ENCODE measurements around the gene NOBOX.
A peak's percentile ranks its signal among the peaks of the same experiment; 100 is the strongest.
"Not testable (repeated sequence)": the region's sequence is repeated elsewhere in the genome, so short reads cannot be mapped to it uniquely, and the experiment has no call there.

The NOBOX gene

DNA sequence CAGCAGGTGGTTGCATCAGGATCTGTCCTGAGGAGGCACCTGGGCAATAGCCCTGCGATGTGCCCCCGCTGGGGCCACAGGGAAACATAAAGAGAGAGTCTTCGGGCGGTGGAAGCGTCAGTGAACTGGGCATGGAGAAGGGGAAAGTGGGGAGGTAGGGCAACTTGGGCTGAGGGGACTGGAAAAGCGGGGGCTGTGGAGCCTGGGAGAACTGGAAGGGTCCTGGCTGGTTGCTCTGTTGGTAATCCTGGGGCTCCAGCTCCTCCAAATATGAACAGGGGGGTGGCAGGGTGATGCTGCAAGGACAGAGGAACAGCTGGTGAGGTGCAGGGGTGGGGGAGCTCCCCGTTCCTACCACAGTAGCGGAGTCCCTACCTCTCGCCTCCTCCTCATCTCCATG lies 5.2 kb downstream of the NOBOX start:
- H3K27ac ChIP-seq = no peak overlapping the region
- DNase-seq (ENCODE audit: low read depth, low spot score) = no peak

DNA sequence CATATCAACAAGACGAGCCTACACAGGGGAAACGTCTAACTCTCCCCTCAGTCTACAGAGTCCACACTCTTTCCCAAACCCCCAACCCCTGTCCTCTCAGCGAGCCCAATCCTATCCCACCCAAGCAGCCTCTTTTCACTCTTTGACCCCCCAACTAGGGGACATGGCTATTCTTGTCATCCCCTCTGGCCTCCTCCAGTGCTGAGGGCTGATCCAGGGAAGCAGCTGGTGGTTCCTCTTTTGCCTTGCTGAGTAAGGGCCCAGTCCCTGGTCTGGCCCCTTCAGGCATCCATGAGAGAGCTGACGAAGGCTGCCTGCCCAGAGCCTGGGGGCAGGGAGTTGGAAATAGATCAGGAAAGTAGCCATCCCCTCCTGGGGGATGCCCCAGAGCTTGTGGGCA lies 6.4 kb downstream of the NOBOX start:
- no peak for DNase-seq (ENCODE audit: low read depth, low spot score)
- H3K27ac ChIP-seq = no peak overlapping the region

DNA sequence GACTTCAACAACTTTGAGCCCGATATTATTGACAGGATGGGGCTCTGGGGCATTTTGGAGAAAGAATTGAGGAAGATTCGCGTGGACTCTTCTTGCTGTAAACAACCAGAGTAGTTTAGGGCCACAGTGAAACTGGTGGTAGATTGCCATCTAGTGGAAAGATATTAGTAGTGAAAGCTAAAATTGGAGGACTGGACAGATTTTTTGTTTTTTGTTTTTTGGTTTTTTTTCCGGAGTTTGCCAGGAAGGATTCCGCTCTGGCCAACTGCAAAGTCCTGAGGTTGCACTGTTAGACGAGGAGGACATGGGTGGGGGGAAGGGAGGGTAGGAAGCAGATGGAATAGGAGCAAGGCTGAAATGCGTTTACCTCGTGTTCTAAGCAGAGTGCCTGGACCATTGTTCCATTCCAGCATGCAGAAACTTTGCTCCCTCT lies 11.7 kb downstream of the NOBOX start:
- no peak for DNase-seq (ENCODE audit: low read depth, low spot score)
- H3K27ac ChIP-seq = no peak overlapping the region

DNA sequence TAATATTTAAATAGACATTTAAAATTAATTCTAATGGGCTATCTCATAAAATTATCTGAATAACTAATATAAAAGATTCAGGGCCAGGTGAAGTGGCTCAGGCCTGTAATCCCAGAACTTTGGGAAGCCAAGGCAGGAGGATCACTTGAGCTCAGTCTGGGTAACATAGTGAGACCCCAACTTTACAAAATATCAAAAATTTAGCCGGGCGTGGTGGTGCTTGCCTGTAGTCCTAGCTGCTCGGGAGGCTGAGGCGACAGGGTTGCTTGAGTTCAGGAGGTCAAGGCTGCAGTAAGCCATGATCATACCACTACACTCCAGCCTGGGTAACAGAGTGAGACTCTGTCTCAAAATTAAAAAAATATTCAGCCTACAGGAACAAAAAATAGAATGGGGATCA lies 12.5 kb downstream of the NOBOX start:
- no peak overlapping the region for H3K27ac ChIP-seq
- no peak for DNase-seq (ENCODE audit: low read depth, low spot score)

DNA sequence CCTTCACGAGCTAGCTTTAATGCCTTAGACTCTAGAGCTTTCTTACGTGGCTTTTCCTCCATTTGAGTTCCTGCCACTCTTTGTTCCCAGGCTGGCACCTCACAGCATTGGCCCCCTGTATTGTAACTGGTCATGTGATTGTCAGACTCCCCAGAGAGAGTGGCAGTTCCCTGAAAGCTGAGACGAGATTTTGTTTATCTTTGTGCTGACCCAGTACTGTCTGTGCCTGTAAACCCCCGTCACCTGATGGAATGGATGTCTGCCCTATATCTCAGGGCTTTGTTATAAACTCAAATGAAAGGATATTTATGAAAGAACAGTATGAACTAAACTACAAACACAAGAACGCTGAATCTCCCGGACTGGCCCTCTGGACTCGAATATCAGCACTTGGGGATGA lies 13.0 kb downstream of the NOBOX start:
- DNase-seq (ENCODE audit: low read depth, low spot score) = no peak
- H3K27ac ChIP-seq = no peak overlapping the region

DNA sequence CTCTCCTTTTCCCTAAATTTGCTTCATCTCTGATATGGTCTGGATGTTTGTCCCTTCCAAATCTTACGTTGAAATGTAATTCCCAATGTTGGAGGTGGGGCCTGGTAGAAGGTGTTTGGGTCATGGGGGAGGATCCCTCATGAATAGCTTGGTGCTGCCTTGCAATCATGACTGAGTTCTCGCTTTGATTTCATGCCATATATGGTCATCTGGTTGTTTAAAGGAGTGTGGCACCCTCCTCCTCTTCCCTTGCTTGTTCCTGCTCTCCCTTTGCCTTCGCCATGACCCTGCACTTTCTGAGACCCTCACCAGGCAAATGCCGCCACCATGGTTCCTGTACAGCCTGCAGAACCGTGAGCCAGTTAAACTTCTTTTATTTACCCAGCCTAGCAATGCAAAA lies 14.5 kb downstream of the NOBOX start:
- no peak for DNase-seq (ENCODE audit: low read depth, low spot score)
- no peak overlapping the region for H3K27ac ChIP-seq

DNA sequence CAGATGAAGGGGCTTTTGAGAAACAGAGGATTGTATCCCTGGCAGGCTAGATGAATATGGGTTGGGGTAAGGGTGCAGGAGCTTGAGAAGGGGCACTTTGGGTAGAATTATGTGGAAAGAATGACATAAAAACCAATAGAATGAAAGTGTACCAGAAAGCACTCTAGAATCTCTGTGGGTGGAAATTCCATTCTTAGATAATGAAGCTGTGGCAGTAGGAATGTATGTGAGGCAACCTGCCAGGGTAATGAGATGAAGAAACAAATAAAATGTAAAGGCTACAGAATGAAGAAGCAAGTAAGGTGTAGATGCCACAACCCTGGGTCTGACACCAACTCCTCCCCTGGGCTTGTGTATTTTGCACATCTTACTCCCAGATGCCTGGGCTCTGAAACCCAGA lies 16.8 kb downstream of the NOBOX start:
- no peak for DNase-seq (ENCODE audit: low read depth, low spot score)
- no peak overlapping the region for H3K27ac ChIP-seq

DNA sequence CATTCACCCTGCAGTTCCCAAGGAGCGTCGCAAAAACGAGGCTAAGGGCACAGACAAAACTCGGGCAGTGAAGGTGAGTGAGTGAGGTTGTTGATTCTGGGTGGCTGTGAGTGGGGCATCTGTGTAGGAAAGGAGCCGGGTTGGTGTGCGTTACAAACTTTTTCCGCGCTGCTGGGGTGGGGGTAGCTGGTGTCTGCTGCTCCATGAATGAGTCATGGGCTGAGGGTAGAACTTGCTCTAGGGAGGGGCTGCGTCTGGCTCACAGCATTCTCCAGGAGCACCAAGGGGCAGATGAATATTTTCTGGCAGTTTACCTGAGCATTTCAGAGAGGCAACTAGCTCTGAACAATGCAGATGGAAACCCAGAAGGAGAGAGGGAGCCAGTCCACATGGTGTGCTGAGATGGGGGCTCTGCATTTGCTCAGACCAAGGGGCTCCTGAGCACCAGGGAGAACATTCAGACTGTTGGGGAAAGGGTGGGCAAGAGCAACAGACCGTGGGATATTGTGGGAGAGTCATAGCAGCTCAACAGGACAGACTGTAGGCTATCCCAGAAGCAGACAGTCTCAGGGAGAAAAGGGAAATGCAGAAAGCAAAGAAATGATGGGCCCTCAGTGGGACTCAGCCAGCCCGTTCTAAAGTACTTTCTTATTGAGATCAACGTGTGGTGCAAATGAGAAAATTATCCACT lies 18.8 kb downstream of the NOBOX start:
- no peak for DNase-seq (ENCODE audit: low read depth, low spot score)
- peak overlapping the region; percentile 40 for H3K27ac ChIP-seq

DNA sequence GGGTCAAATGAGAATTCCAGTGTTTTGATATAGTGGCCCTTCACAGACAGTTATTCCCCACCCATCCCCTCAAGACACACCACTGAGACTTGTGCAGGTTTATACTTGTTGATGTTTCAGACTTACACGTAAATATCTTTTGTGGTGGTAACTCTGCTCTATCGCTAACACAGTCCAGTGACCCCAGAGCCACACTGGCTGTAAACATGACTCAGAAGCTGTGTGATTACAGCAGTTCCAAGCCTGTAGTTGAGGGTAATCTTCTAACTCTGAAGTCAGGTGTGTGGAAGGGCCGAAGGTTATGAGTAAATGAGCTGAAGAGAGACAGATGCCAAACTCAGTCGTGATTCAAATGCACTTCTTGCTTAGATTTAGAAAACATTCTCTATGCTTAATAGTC lies 19.4 kb downstream of the NOBOX start:
- H3K27ac ChIP-seq = peak overlapping the region; percentile 40
- DNase-seq (ENCODE audit: low read depth, low spot score) = no peak

DNA sequence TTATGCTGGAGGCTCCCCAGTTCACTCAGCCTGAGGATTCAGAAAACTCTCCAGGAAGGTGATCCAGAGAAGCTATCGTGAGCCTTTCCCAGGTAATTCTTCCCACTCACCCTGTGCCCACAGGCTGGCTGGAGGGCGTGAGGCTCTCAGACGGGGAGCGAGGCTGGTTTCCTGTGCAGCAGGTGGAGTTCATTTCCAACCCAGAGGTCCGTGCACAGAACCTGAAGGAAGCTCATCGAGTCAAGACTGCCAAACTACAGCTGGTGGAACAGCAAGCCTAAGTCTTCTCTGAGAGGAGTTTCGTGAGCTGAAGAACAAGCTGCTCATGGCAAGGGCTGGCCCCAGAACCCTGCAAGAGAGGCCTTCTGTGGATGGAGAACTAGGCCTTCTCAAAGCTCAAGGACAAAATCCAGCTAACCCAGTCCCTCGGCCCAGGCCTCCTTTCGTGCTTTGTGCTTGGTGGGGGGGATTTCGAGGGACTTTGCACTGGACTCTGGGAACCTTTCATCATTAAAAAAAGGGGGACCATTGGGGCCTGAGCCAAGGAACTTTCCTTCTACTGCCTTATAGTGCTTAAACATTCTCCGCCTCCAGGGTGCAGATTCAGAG lies 23.6 kb downstream of the NOBOX start:
- no peak for DNase-seq (ENCODE audit: low read depth, low spot score)
- H3K27ac ChIP-seq = no peak overlapping the region

DNA sequence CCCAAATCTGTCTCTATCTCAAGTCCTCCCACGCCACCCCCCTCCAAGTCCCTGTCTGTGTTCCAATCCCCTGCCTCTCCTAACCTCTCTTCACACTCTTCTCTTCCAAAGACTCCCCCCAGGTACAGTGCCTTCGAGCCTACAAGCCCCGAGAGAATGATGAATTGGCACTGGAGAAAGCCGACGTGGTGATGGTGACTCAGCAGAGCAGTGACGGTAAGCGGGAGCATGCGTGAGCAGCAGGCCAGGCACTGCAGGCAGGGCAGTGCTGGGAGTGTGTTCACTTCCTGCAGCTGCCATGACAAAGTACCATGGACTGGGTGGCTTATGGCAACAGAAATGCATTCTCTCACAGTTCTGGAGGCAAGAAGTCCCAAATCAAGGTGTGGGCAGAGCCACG lies 24.8 kb downstream of the NOBOX start:
- no peak overlapping the region for H3K27ac ChIP-seq
- DNase-seq (ENCODE audit: low read depth, low spot score) = no peak

DNA sequence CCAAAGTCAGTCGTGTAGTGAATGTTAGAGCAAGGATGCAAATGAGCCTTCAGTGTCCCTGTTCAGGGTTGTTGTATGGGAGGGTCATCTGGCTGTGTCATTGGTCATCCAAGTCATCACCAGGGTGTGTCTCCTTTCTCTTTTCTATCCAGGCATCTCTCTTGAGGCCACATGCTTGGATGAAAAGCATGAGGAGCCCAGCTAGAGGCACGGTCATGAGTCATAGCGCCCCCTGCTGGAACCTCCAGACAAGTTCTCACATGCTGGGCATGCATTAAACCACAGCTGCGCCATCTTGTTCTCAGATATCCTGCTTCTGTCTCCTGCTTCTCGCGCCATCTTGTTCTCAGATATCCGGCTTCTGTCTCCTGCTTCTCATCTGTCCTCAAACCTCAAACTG lies 34.3 kb downstream of the NOBOX start:
- not testable (repeated sequence) for DNase-seq (ENCODE audit: low read depth, low spot score); H3K27ac ChIP-seq

DNA sequence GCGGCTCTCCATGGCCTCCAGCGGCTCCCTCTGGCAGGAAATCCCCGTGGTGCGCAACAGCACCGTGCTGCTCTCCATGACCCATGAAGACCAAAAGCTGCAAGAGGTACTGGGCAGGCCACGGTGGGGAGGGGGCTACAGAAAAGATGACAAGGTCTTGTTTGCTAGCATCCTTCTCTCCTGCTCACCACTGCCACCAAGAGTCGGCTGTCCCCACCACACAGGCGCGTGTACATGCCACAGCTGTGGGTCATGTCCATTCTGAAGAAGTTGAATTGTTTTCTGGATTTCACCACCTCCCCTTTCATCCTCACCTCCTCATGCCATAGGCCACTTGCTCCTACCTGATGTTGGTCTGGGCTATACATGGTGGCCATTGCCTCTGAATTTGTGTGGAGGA lies 36.2 kb downstream of the NOBOX start:
- not testable (repeated sequence) for DNase-seq (ENCODE audit: low read depth, low spot score); H3K27ac ChIP-seq

DNA sequence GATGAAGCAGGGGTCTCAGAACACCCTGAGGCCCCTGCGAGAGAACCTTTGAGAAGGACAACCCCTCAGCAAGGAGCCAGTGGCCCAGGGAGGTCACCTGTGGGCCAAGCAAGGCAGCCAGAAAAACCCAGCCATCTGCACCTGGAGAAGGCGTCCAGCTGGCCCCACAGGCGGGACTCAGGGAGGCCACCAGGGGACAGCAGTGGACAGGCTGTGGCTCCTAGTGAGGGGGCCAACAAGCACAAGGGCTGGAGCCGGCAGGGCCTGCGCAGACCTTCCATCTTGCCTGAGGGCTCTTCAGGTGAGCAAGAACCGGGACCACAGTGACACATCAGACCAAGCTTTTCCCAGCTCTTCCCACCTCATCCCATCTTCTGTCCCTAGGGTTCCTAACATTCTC lies 38.0 kb downstream of the NOBOX start:
- not testable (repeated sequence) for DNase-seq (ENCODE audit: low read depth, low spot score); H3K27ac ChIP-seq

DNA sequence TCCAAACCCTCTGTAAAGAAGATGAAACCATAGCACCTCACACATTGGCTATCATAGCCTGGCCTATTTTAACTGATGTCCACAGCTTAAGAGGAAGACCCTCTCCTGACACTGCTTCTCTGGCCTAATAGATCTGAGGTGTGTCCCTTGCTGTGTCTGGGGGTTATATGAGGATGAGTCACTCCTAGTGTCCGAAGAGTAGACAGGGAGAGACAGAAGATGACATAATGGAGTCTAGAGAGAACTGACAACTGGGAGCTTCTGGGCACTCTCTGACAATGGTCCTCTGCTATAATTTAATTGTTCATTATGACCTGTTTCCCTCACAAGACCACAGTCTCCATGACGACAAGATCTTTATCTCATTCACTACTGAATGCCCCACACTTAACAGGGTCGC lies 41.4 kb downstream of the NOBOX start:
- DNase-seq (ENCODE audit: low read depth, low spot score); H3K27ac ChIP-seq: not testable (repeated sequence)

DNA sequence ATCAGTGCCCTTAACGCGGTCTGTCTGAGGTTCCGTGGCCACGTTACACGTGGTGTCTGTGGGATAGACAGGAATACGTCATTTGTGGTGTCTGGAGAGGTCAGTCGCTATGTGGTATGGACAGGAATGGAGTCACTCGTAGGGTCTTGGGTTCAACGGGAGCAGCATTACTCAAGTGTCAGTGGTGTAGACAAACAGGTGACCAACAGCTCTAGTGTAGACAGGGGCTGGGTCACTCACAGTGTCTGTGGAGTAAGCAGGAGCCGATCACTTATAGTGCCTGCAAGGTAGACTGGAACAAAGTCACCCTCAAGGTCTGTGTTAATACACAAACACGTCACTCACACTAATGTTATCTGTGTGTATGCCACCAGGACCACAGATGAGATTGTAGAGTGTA lies 46.6 kb downstream of the NOBOX start:
- not testable (repeated sequence) for H3K27ac ChIP-seq; DNase-seq (ENCODE audit: low read depth, low spot score)

DNA sequence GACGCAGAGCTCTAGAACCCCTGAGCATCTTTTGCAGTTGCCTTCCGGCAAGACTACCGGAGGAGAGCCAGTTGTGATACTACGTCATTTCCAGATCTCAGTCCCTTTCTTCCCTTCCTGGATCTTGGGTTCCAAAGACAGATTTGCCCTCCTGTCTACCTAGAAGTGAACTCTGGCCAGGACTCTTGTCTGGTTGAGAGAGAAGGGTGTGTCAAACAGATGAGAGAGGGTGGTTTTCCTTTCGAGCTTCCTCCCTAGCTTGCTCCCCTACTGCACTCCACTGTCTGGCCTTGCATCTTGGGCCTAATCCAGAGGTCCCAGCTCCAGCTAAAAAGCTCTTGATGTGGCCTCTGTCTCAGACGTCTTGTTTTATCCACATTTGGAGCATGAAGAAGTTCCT lies 47.3 kb downstream of the NOBOX start:
- not testable (repeated sequence) for H3K27ac ChIP-seq; DNase-seq (ENCODE audit: low read depth, low spot score)

DNA sequence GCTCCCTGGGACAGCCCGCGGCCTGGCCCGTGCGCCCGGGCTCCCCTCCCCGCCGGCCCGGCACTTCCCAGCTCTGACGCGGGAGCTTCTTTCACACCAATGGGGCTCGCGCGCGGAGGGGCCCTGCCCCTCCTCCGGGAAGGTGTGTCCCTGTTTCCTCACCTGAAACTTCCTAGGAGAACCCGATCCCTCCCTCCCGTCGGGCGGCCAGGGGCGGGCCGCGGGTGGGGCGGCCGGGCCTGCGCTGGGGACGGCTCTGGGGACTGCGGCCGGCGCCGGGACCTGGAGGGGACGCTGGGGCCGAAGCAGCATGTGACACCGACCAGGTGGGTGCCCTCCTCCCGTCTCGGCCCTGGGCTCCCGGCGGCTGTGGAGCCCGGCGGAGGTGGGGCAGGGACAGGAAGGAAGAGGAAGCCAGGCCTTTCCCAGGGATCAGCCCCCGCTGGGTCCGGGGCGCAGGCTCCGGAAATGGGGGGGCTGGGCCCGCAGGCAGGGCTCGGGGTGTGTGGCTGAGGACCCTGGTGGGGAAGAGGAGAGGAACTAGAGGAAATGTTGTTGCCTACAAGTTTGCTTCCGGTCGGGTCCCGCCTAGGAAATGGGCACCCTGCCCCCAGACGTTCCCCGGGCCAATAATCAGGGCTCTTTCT lies 48.2 kb downstream of the NOBOX start, which contains the start of gene ARHGEF5:
Gene ARHGEF5 (plus strand): TSS at position 227 of the 647 bp plus-strand sequence. CDS start 7,268 bp downstream, outside the sequence.
- not testable (repeated sequence) for H3K27ac ChIP-seq; DNase-seq (ENCODE audit: low read depth, low spot score)

DNA sequence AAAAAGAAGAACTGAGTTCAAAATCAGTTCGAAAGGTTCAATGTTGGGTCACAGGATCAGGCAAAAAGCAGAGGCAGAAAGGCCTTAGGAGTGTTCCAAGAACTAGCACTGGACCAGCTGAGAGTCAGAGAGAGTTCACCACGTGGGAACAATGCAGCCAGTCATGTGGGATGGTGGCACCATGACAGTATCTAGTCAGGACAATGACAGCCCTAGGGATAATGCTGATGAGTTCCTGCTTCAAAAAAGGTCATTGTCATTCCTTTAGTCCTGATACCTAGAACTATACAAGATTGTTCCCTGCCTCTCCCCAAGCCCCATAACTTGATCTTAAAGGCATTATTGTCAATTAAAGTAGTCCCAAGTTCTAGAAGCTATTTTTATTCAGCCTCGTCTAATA lies 51.8 kb downstream of the NOBOX start:
- H3K27ac ChIP-seq; DNase-seq (ENCODE audit: low read depth, low spot score): not testable (repeated sequence)

DNA sequence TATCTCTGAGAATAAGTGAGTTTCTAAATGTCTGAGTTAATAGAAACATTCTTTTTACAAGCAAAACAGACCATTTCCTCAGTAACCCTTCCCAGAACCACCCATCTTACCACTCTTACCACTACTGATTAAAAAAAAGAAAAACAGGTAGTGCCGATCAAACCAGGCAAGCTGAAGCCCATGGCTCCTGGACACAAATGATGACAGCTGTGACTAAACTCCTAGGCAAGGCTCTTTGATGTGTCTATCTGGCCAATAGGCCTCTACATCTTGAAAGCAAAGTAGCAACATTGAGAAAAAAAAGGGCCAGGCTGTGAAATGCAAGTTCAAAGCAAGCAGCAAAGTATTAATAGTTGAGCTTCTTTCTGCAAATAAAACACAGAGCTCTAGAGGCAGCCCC lies 54.9 kb downstream of the NOBOX start:
- H3K27ac ChIP-seq; DNase-seq (ENCODE audit: low read depth, low spot score): not testable (repeated sequence)
